ENCODE results near the gene ANKAR. TPM values are rescaled to one million over a fixed set of nuclear protein-coding genes. Genes with fewer than 3 reads are reported as not detected.
"Not testable (repeated sequence)": the region's sequence is repeated elsewhere in the genome, so short reads cannot be mapped to it uniquely, and the experiment has no call there.

The ANKAR gene
- total RNA-seq, 1 donor from 2014 or later: 31.8 TPM

DNA sequence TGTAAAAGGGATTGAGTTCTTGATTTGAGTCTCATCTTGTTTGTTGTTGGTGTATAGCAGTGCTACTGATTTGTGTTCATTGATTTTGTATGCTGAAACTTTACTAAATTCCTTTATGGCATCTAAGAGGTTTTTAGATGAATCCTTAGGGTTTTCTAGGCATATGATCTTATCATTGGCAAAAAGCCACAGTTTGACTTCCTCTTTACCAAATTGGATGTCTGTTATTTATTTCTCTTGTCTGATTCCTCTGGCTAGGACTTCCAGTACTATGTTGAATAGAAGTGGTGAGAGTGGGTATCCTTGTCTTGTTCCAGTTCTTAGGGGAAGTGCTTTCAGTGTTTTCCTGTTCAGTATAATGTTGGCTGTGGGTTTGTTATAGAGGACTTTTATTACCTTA lies 4.8 kb downstream of the ANKAR start:
- no peak overlapping the region for H3K27ac ChIP-seq (ENCODE audit: low read depth, low read length)
- H3K36me3 ChIP-seq (ENCODE audit: control insufficient read depth in 3 of 3, insufficient read depth in 3 of 3, low read length in 3 of 3): no peaks in the 10 kb centered on the region
- no peaks in the 10 kb centered on the region for H3K27me3 ChIP-seq (ENCODE audit: control insufficient read depth in 3 of 3, insufficient read depth in 3 of 3, low read length in 3 of 3)
- H3K9me3 ChIP-seq (ENCODE audit: control insufficient read depth in 3 of 3, low read length in 3 of 3): no peaks in the 10 kb centered on the region
- peaks cover 5 to 11% (median 7%) of the 10 kb centered on the region in 3 donors for H3K4me1 ChIP-seq (ENCODE audit: control insufficient read depth in 3 of 3, insufficient read depth in 3 of 3, low read length in 3 of 3)
- no peak overlapping the region for H3K9ac ChIP-seq (ENCODE audit: low read depth in 1 of 3, low read length in 3 of 3)
- no peak overlapping the region for H3K4me3 ChIP-seq (ENCODE audit: low read length in 3 of 3)

- Histone ChIP-seq H3K9me3 (ENCODE audit: control insufficient read depth in 3 of 3, low read length in 3 of 3) (no peaks in the 10 kb centered on the region), H3K27me3 (ENCODE audit: control insufficient read depth in 3 of 3, insufficient read depth in 3 of 3, low read length in 3 of 3) (no peaks in the 10 kb centered on the region), H3K4me3 (ENCODE audit: low read length in 3 of 3) (no peak overlapping the region), H3K27ac (ENCODE audit: low read depth, low read length) (no peak overlapping the region), H3K36me3 (ENCODE audit: control insufficient read depth in 3 of 3, insufficient read depth in 3 of 3, low read length in 3 of 3) (no peaks in the 10 kb centered on the region), H3K4me1 (ENCODE audit: control insufficient read depth in 3 of 3, insufficient read depth in 3 of 3, low read length in 3 of 3) (peaks cover 0 to 3% (median 3%) of the 10 kb centered on the region in 3 donors), H3K9ac (ENCODE audit: low read depth in 1 of 3, low read length in 3 of 3) (no peak overlapping the region)
Observed at GRCh38 chr2:189681203-189681602, 6.7 kb downstream of the ANKAR start.

- H3K9me3 ChIP-seq (ENCODE audit: control insufficient read depth in 3 of 3, low read length in 3 of 3): no peaks in the 10 kb centered on the region
- H3K27ac ChIP-seq (ENCODE audit: low read depth, low read length): no peak overlapping the region
- peaks cover 0 to 3% (median 3%) of the 10 kb centered on the region in 3 donors for H3K4me1 ChIP-seq (ENCODE audit: control insufficient read depth in 3 of 3, insufficient read depth in 3 of 3, low read length in 3 of 3)
- no peaks in the 10 kb centered on the region for H3K36me3 ChIP-seq (ENCODE audit: control insufficient read depth in 3 of 3, insufficient read depth in 3 of 3, low read length in 3 of 3)
- H3K27me3 ChIP-seq (ENCODE audit: control insufficient read depth in 3 of 3, insufficient read depth in 3 of 3, low read length in 3 of 3): no peaks in the 10 kb centered on the region
- H3K4me3 ChIP-seq (ENCODE audit: low read length in 3 of 3): no peak overlapping the region
- H3K9ac ChIP-seq (ENCODE audit: low read depth in 1 of 3, low read length in 3 of 3): no peak overlapping the region
Observed at GRCh38 chr2:189681903-189682302, 7.4 kb downstream of the ANKAR start.

GRCh38 chr2:189683348-189683747 lies 8.9 kb downstream of the ANKAR start:
- Histone ChIP-seq H3K9ac (ENCODE audit: low read depth in 1 of 3, low read length in 3 of 3) (no peak overlapping the region), H3K9me3 (ENCODE audit: control insufficient read depth in 3 of 3, low read length in 3 of 3) (no peaks in the 10 kb centered on the region), H3K27ac (ENCODE audit: low read depth, low read length) (no peak overlapping the region), H3K4me1 (ENCODE audit: control insufficient read depth in 3 of 3, insufficient read depth in 3 of 3, low read length in 3 of 3) (peaks cover 0 to 3% (median 3%) of the 10 kb centered on the region in 3 donors), H3K36me3 (ENCODE audit: control insufficient read depth in 3 of 3, insufficient read depth in 3 of 3, low read length in 3 of 3) (no peaks in the 10 kb centered on the region), H3K4me3 (ENCODE audit: low read length in 3 of 3) (no peak overlapping the region), H3K27me3 (ENCODE audit: control insufficient read depth in 3 of 3, insufficient read depth in 3 of 3, low read length in 3 of 3) (no peaks in the 10 kb centered on the region)

DNA sequence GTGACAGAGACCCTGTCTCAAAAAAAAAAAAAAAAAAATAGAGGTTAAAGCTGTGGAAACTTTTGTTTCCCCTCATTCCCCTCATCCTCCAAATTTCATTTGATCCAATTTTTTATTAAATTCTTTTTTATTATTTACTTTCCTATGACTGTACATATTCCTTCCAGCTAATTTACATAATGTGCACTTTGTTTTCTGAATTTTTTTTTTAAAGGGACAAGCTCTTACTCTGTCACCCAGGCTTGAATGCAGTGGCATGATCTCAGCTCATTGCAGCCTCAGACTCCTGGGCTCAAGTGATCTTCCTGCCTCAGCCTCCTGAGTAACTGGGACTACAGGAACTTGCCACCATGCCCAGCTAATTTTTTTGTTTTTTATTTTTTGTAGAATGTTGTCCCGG lies 10.3 kb downstream of the ANKAR start:
- H3K9ac ChIP-seq (ENCODE audit: low read depth in 1 of 3, low read length in 3 of 3): no peak overlapping the region
- no peak overlapping the region for H3K4me3 ChIP-seq (ENCODE audit: low read length in 3 of 3)
- H3K27me3 ChIP-seq (ENCODE audit: control insufficient read depth in 3 of 3, insufficient read depth in 3 of 3, low read length in 3 of 3): no peaks in the 10 kb centered on the region
- H3K36me3 ChIP-seq (ENCODE audit: control insufficient read depth in 3 of 3, insufficient read depth in 3 of 3, low read length in 3 of 3): no peaks in the 10 kb centered on the region
- H3K9me3 ChIP-seq (ENCODE audit: control insufficient read depth in 3 of 3, low read length in 3 of 3): no peaks in the 10 kb centered on the region
- peaks cover 0 to 3% (median 3%) of the 10 kb centered on the region in 3 donors for H3K4me1 ChIP-seq (ENCODE audit: control insufficient read depth in 3 of 3, insufficient read depth in 3 of 3, low read length in 3 of 3)
- H3K27ac ChIP-seq (ENCODE audit: low read depth, low read length): no peak overlapping the region

DNA sequence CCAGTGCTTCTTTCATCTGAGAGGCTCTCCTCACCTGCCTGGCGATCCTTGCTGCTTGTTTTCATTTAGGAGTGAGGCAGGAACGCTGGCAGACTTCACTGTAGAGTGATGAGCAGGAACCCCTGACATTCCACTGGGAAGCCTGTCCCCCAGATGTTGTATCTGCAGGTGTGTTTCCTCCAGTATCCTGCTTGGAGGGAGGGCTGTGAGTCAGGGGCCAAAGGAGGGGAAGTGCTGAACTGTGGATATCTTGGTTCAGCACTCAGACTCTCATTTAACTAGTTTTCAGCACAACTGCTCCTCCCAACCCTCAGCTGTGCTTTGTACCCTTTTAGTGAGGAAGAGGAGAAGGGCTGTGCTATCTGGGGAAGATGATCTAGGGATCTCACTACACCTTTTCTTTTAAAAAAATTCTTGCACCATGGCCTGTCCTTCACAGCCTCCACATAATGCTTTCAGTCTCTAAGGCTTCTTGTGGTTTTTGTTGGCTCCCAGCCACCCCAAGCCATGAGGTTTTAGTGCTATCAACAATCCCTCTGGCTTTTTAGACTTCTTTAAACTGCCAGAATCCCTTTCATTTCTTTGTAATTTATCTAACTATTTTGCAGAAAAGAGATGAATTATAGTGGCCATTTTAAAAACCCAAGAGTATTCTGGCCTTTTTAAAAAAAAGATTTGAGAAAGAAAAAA lies 11.2 kb downstream of the ANKAR start:
- no peaks in the 10 kb centered on the region for H3K27me3 ChIP-seq (ENCODE audit: control insufficient read depth in 3 of 3, insufficient read depth in 3 of 3, low read length in 3 of 3)
- H3K36me3 ChIP-seq (ENCODE audit: control insufficient read depth in 3 of 3, insufficient read depth in 3 of 3, low read length in 3 of 3): no peaks in the 10 kb centered on the region
- H3K27ac ChIP-seq (ENCODE audit: low read depth, low read length): no peak overlapping the region
- no peak overlapping the region for H3K4me3 ChIP-seq (ENCODE audit: low read length in 3 of 3)
- peaks cover 0 to 3% (median 3%) of the 10 kb centered on the region in 3 donors for H3K4me1 ChIP-seq (ENCODE audit: control insufficient read depth in 3 of 3, insufficient read depth in 3 of 3, low read length in 3 of 3)
- H3K9ac ChIP-seq (ENCODE audit: low read depth in 1 of 3, low read length in 3 of 3): no peak overlapping the region
- H3K9me3 ChIP-seq (ENCODE audit: control insufficient read depth in 3 of 3, low read length in 3 of 3): no peaks in the 10 kb centered on the region

DNA sequence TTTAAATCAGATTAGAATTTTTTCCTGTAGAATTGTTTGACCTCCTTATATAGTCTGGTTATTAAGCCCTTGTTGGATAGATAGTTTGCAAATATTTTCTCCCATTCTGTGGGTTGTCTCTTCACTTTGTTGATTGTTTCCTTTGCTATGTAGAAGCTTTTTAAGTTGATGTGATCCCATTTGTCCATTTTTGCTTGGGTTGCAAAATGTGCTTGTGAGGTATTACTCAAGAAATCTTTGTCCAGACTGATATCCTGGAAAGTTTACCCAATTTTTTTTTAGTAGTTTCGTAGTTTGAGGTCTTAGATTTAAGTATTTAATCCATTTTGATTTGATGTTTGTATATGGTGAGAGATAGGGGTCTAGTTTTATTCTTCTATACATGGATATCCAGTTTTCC lies 13.3 kb downstream of the ANKAR start:
- not testable (repeated sequence) for H3K4me1 ChIP-seq (ENCODE audit: control insufficient read depth in 3 of 3, insufficient read depth in 3 of 3, low read length in 3 of 3); H3K27me3 ChIP-seq (ENCODE audit: control insufficient read depth in 3 of 3, insufficient read depth in 3 of 3, low read length in 3 of 3); H3K9me3 ChIP-seq (ENCODE audit: control insufficient read depth in 3 of 3, low read length in 3 of 3); H3K27ac ChIP-seq (ENCODE audit: low read depth, low read length); H3K36me3 ChIP-seq (ENCODE audit: control insufficient read depth in 3 of 3, insufficient read depth in 3 of 3, low read length in 3 of 3); H3K9ac ChIP-seq (ENCODE audit: low read depth in 1 of 3, low read length in 3 of 3); H3K4me3 ChIP-seq (ENCODE audit: low read length in 3 of 3)

GRCh38 chr2:189696223-189696622 lies 21.8 kb downstream of the ANKAR start:
- Histone ChIP-seq H3K4me3 (ENCODE audit: low read length in 3 of 3) (no peak overlapping the region), H3K27me3 (ENCODE audit: control insufficient read depth in 3 of 3, insufficient read depth in 3 of 3, low read length in 3 of 3) (no peaks in the 10 kb centered on the region), H3K4me1 (ENCODE audit: control insufficient read depth in 3 of 3, insufficient read depth in 3 of 3, low read length in 3 of 3) (peaks cover 0 to 3% (median 0%) of the 10 kb centered on the region in 3 donors), H3K9ac (ENCODE audit: low read depth in 1 of 3, low read length in 3 of 3) (no peak overlapping the region), H3K36me3 (ENCODE audit: control insufficient read depth in 3 of 3, insufficient read depth in 3 of 3, low read length in 3 of 3) (peaks cover 0 to 3% (median 0%) of the 10 kb centered on the region in 3 donors), H3K27ac (ENCODE audit: low read depth, low read length) (no peak overlapping the region), H3K9me3 (ENCODE audit: control insufficient read depth in 3 of 3, low read length in 3 of 3) (no peaks in the 10 kb centered on the region)

- Histone ChIP-seq H3K27ac (ENCODE audit: low read depth, low read length) (no peak overlapping the region), H3K36me3 (ENCODE audit: control insufficient read depth in 3 of 3, insufficient read depth in 3 of 3, low read length in 3 of 3) (peaks cover 0 to 3% (median 0%) of the 10 kb centered on the region in 3 donors), H3K9ac (ENCODE audit: low read depth in 1 of 3, low read length in 3 of 3) (peak overlapping the region in 1 of 3 donors; percentile 16), H3K9me3 (ENCODE audit: control insufficient read depth in 3 of 3, low read length in 3 of 3) (no peaks in the 10 kb centered on the region), H3K4me3 (ENCODE audit: low read length in 3 of 3) (no peak overlapping the region), H3K4me1 (ENCODE audit: control insufficient read depth in 3 of 3, insufficient read depth in 3 of 3, low read length in 3 of 3) (peaks cover 0 to 3% (median 0%) of the 10 kb centered on the region in 3 donors), H3K27me3 (ENCODE audit: control insufficient read depth in 3 of 3, insufficient read depth in 3 of 3, low read length in 3 of 3) (no peaks in the 10 kb centered on the region)
Observed at GRCh38 chr2:189698020-189698887, 23.8 kb downstream of the ANKAR start.

- Histone ChIP-seq H3K9ac (ENCODE audit: low read depth in 1 of 3, low read length in 3 of 3) (no peak overlapping the region), H3K27me3 (ENCODE audit: control insufficient read depth in 3 of 3, insufficient read depth in 3 of 3, low read length in 3 of 3) (no peaks in the 10 kb centered on the region)
Observed at GRCh38 chr2:189700681-189701080, 26.2 kb downstream of the ANKAR start.

More at GRCh38 chr2:189700681-189701080, 26.2 kb downstream of the ANKAR start:
- Histone ChIP-seq H3K27ac (ENCODE audit: low read depth, low read length) (no peak overlapping the region), H3K4me3 (ENCODE audit: low read length in 3 of 3) (no peak overlapping the region), H3K4me1 (ENCODE audit: control insufficient read depth in 3 of 3, insufficient read depth in 3 of 3, low read length in 3 of 3) (peaks cover 0 to 3% (median 0%) of the 10 kb centered on the region in 3 donors), H3K36me3 (ENCODE audit: control insufficient read depth in 3 of 3, insufficient read depth in 3 of 3, low read length in 3 of 3) (peaks cover 0 to 3% (median 3%) of the 10 kb centered on the region in 3 donors), H3K9me3 (ENCODE audit: control insufficient read depth in 3 of 3, low read length in 3 of 3) (no peaks in the 10 kb centered on the region)

All from skeletal muscle tissue (tissue), 4 donors.